Measurements from ENCODE around the gene CCT8L2.
"Not testable (repeated sequence)": the region's sequence is repeated elsewhere in the genome, so short reads cannot be mapped to it uniquely, and the experiment has no call there.

Gene CCT8L2

GRCh38 chr22:16558376-16558945, 34.1 kb downstream of the CCT8L2 start:
- DNase-seq (ENCODE audit: low spot score): not testable (repeated sequence)

- not testable (repeated sequence) for DNase-seq (ENCODE audit: low spot score)
Observed at GRCh38 chr22:16557511-16557910, 35.1 kb downstream of the CCT8L2 start.

- not testable (repeated sequence) for DNase-seq (ENCODE audit: low spot score)
Observed at GRCh38 chr22:16555077-16555994, 37.3 kb downstream of the CCT8L2 start.

- DNase-seq (ENCODE audit: low spot score): not testable (repeated sequence)
Observed at GRCh38 chr22:16543310-16543709, 49.3 kb downstream of the CCT8L2 start.

All from NAMALWA (cell line).